Choroid plexus epithelial cell (primary cell): Measurements from ENCODE around the gene SLC22A17.
"Not testable (repeated sequence)": the region's sequence is repeated elsewhere in the genome, so short reads cannot be mapped to it uniquely, and the experiment has no call there.

Experiments
- DNase-seq: peaks from one replicate; pipeline ENCODE4 v3.0.0-alpha.2; 2010; ENCODE audit warnings: low read depth
- H3K4me3 ChIP-seq: 2 replicates; pipeline ENCODE4 v1.5.1; 2011; ENCODE audit warnings: low read depth, mild to moderate bottlenecking, control low read depth, low read length, moderate library complexity
- TF ChIP-seq, protein P1 (sequence below): conservative IDR thresholded peaks from 2 replicates; pipeline ENCODE4 v1.5.1; 2011; ENCODE audit warnings: low read depth, mild to moderate bottlenecking, control low read depth, inconsistent platforms, low read length, moderate library complexity

SLC22A17 gene

DNA sequence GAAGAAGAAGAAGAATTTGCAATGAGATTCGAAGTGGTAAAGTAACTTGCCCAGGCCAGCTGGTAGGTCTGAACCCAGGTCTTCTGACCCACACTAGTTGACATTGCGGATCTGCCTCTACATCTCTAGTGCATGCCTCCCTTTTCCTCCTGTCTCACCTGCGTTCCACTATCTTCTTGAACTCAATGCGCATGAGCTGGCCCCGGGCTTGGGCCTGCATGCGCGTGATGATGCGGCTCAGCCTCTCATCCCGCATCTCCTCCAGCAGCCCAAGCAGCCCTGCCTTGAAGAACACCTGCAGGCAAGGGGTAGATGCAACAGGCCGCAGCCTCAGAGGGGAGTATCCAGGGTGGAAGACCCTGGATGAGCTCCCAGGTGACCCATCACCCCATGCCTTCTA lies 43.4 kb upstream of the SLC22A17 start:
- no peak for DNase-seq
- TF ChIP-seq, protein P1, sequence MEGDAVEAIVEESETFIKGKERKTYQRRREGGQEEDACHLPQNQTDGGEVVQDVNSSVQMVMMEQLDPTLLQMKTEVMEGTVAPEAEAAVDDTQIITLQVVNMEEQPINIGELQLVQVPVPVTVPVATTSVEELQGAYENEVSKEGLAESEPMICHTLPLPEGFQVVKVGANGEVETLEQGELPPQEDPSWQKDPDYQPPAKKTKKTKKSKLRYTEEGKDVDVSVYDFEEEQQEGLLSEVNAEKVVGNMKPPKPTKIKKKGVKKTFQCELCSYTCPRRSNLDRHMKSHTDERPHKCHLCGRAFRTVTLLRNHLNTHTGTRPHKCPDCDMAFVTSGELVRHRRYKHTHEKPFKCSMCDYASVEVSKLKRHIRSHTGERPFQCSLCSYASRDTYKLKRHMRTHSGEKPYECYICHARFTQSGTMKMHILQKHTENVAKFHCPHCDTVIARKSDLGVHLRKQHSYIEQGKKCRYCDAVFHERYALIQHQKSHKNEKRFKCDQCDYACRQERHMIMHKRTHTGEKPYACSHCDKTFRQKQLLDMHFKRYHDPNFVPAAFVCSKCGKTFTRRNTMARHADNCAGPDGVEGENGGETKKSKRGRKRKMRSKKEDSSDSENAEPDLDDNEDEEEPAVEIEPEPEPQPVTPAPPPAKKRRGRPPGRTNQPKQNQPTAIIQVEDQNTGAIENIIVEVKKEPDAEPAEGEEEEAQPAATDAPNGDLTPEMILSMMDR: no peak
- H3K4me3 ChIP-seq: no peak overlapping the region

DNA sequence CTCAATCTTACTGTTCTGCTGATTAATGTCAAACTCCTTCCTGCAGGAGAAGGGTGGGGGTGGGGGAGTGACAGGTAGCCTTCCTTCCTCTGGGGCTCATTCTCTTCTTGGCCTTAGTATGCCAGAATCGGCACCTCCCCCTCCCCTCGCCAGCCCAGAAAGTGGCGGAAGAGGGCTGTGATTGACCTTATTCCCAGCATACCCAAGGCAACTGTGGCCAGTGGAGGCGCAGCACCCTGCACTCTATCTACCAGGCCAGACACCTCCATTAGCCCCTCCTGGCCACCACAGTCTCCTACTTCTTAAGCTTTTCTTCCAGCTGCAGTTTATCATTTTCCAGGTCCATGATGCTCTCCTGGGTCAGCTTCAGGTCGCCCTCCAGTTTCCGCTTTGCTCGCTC lies 39.9 kb upstream of the SLC22A17 start:
- DNase-seq: no peak
- H3K4me3 ChIP-seq: no peak overlapping the region
- TF ChIP-seq, protein P1: no peak

DNA sequence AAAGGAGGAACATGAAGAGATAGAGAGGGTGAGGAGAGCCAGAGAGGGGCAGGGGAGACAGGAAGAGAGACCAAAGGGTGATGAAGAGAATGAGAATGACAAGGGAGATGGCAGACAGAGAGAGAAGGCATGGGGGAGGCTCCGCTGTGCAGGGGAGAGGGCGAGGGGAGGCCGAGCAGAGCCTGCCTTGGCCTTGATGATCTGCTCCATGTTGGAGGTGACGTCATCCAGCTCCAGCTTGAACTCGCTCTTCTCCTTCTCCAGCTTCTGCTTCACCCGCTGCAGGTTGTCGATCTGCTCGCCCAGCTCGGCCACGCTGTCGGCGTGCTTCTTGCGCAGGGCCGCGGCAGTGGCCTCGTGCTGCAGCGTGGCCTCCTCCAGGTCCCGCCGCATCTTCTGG lies 37.2 kb upstream of the SLC22A17 start:
- not testable (repeated sequence) for H3K4me3 ChIP-seq, DNase-seq

DNA sequence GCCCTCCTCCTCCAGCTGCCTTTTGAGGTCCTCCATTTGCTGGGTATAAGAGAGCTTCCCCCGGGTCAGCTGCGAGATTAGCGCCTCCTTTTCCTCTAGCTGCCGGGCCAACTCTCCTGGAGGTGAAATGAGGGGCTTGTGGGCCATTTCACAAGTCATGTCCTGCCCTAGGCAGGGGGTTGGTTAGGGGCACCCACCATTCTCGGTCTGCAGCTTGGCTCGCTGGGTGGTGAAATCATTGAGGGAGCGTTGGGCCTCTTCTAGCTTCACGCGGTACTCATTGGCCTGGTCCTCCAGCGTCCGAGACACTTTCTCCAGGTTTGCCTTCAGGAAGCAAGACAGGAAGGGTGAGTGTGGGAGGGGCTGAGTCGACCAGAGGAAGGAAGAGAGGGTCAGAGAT lies 36.7 kb upstream of the SLC22A17 start:
- TF ChIP-seq, protein P1: no peak
- no peak overlapping the region for H3K4me3 ChIP-seq
- no peak for DNase-seq

DNA sequence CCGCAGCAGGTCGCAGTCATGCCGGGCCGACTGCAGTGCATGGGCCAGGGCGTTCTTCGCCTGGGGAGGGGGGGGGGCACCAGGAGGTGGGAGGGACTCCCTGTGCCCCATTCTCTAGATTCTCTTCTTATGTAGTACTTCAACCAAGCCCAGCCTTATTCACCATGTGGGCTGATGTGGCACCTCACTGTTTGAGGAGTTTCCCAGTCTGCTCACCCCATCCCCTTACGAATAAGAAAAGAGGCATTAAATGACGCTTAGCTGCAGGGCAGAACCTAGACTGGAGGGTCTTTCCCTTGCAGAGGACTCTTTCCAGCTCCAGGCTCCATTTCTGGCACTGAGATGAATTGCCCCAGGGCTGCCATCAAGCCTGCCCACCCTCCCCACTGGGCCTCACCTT lies 36.3 kb upstream of the SLC22A17 start:
- DNase-seq: no peak
- H3K4me3 ChIP-seq: no peak overlapping the region
- TF ChIP-seq, protein P1: no peak

DNA sequence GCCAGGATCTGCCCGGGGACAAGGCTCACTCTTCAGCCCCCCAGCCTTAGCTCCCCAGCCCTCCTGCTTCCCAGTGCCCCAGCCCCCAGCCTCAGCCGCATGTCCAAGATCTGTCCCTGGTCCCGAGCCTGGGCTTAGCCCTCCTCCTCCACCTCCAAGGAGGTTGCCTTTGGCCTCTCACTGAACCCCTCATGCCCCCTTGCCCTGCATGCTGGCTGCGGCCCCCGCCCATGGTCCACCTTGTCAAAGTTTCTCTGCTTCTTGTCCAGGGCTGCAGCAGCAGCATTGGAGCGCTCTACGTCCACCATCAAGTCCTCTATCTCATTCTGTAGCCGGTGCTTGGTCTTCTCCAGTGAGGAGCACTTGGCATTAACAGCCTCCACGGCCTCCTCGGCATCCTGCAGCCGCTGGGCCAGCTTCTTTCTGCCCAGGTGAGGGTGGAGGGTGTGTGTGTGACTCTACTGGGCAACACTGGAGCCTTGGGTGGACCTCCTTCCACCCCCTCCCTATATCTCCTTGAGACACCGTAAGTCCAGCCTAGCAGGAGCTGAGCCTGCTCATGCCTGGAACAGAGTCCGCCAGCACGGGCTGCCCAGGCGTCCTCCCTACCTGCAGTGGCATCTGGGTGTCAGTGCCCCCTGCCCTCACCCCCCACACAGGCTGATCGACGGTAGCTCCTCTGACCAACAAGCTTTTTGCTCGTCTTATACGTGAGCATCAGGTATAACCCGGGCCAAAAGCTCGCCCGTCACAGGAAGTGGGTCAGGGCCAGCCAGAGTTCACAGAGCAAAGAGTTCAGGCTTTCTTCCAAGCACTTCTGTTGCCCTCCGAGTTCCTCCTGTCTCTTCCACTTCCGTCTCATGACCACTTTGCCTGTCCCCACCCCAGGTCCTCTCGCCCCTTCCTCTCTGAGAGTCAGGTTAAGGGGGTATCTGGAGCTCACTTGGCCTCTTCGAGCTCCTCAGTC lies 35.5 kb upstream of the SLC22A17 start:
- DNase-seq: no peak
- TF ChIP-seq, protein P1: no peak
- no peak overlapping the region for H3K4me3 ChIP-seq

DNA sequence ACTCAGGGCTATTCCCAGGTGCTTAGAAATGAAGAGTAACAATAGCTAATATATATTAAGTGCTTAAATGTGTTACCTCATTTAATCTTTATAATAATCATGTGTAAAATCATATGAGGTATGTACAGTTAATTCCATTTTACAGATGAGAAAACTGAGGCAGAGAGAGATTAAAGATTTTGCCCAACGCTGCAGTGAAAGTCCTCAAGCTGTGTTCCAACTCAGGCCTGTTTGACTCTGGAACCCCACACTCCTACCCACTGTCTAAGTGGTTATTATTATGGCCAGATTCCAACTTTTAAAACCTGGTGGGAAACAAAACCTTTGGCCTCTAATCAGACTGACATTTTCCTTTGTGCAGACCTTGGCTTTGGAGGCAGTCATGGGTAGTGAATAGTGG lies 34.3 kb upstream of the SLC22A17 start:
- no peak overlapping the region for H3K4me3 ChIP-seq
- TF ChIP-seq, protein P1: no peak
- no peak for DNase-seq

DNA sequence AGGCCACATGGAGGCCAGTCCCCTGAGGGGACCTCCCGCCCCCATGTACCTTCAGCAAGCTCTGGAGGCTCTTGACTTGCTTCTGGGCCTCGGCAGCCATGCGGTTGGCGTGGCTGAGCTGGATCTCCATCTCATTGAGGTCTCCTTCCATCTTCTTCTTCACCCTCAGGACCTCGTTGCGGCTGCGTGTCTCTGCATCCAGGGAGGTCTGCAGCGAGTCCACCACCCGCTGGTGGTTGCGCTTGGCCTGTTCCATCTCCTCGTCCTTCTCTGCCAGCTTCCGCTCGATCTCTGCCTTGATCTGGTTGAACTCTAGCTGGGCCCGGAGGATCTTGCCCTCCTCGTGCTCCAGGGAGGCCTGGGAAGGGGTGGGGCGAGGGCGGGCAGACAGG lies 33.6 kb upstream of the SLC22A17 start:
- not testable (repeated sequence) for H3K4me3 ChIP-seq, DNase-seq
